Thyroid gland (tissue), 4 donors: ENCODE results near the gene HSF2BP.

ENCODE experiments used
- POLR2A ChIP-seq, 2 donors: fragments of 450-650 bp; IDR thresholded peaks; one replicate each; pipeline ENCODE4 v1.6.1; 2017; ENCODE audit warnings: antibody characterized with exemption in 2 of 2, mild to moderate bottlenecking in 2 of 2, moderate library complexity in 1 of 2
- TF ChIP-seq, protein P1 (sequence below), 6 experiments: fragments of 200-600 bp in 3 of 6; fragments of 450-650 bp in 3 of 6; sonication (generic) in 3 of 6; IDR thresholded peaks; one replicate each; pipeline ENCODE4 v1.5.1; 2016 to 2019; ENCODE audit warnings: antibody characterized with exemption in 6 of 6, mild to moderate bottlenecking in 2 of 6, inconsistent platforms in 1 of 6, moderate library complexity in 1 of 6

DNA sequence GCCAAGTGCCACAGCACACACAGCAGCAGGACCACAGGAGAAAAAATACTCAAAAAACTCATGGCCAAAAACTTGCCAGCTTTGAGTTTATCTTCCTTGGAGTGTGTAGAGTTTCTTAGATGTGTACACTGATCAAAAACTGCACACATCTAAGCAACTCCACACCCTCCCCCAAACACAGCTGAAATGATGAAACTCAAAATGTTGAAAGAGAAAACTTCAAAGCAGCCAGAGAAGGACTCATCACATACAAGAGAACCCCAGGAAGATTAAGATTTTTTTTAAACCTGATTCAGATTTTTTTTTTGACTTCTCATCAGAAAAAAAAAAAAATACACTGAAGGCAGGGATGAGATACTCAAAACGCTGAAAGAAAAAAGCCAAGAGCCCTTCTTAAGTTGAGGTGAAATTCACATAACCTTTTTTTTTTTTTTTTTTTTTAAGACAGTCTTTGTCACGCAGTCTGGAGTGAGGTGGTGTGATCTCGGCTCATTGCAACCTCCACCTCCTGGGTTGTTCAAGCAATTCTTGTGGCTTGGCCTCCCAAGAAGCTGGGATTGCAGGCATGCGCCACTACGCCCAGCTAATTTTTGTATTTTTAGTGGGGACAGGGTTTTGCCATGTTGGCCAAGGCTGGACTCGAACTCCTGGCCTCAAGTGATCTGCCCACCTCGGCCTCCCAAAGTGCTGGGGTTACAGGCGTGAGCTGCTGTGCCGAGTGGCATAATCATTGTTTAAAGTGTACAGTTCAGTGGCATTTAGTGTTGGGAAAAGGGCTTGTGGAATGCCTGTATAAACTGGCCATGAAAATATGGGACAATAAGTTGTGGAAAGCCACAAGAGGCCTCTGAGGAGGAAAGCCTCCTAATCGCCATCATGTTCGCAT lies 38.7 kb upstream of the HSF2BP start:
- TF ChIP-seq, protein P1, sequence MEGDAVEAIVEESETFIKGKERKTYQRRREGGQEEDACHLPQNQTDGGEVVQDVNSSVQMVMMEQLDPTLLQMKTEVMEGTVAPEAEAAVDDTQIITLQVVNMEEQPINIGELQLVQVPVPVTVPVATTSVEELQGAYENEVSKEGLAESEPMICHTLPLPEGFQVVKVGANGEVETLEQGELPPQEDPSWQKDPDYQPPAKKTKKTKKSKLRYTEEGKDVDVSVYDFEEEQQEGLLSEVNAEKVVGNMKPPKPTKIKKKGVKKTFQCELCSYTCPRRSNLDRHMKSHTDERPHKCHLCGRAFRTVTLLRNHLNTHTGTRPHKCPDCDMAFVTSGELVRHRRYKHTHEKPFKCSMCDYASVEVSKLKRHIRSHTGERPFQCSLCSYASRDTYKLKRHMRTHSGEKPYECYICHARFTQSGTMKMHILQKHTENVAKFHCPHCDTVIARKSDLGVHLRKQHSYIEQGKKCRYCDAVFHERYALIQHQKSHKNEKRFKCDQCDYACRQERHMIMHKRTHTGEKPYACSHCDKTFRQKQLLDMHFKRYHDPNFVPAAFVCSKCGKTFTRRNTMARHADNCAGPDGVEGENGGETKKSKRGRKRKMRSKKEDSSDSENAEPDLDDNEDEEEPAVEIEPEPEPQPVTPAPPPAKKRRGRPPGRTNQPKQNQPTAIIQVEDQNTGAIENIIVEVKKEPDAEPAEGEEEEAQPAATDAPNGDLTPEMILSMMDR (IDR thresholded peaks at IDR 0.05) = no peak
- TF ChIP-seq POLR2A (IDR thresholded peaks at IDR 0.05) = no peak
